T-helper 1 cell (primary cell): ENCODE measurements around the gene CADPS.

Experiments used
- DNase-seq, 5 donors: peaks; one replicate each; pipeline ENCODE4 v3.0.0-alpha.2; 2012 to 2020

The CADPS gene

GRCh38 chr3:62873451-62873760 lies 1.8 kb downstream of the CADPS start:
- no peak for DNase-seq

- DNase-seq, result no peak
Measured at GRCh38 chr3:62872318-62872717, 2.9 kb downstream of the CADPS start.

- DNase-seq, result no peak
Measured at GRCh38 chr3:62870321-62870720, 4.9 kb downstream of the CADPS start.

- DNase-seq, result no peak
Measured at GRCh38 chr3:62863648-62864047, 11.6 kb downstream of the CADPS start.

GRCh38 chr3:62859203-62859791 lies 15.9 kb downstream of the CADPS start:
- no peak for DNase-seq

GRCh38 chr3:62845996-62846395 lies 29.2 kb downstream of the CADPS start:
- DNase-seq, result no peak

- no peak for DNase-seq
Measured at GRCh38 chr3:62843508-62843907, 31.7 kb downstream of the CADPS start.

- no peak for DNase-seq
Measured at GRCh38 chr3:62839748-62840147, 35.5 kb downstream of the CADPS start.

- DNase-seq, result no peak
Measured at GRCh38 chr3:62837145-62837787, 38.0 kb downstream of the CADPS start.

GRCh38 chr3:62835554-62836236 lies 39.5 kb downstream of the CADPS start:
- no peak for DNase-seq

- DNase-seq, result no peak
Measured at GRCh38 chr3:62833538-62833937, 41.7 kb downstream of the CADPS start.

GRCh38 chr3:62832553-62832952 lies 42.7 kb downstream of the CADPS start:
- DNase-seq, result no peak

GRCh38 chr3:62830727-62831322 lies 44.4 kb downstream of the CADPS start:
- DNase-seq, result no peak

- no peak for DNase-seq
Measured at GRCh38 chr3:62827550-62827949, 47.7 kb downstream of the CADPS start.

GRCh38 chr3:62824965-62825592 lies 50.1 kb downstream of the CADPS start:
- DNase-seq, result no peak

- DNase-seq, result no peak
Measured at GRCh38 chr3:62823461-62824050, 51.7 kb downstream of the CADPS start.

- no peak for DNase-seq
Measured at GRCh38 chr3:62822905-62823304, 52.3 kb downstream of the CADPS start.

GRCh38 chr3:62818347-62818746 lies 56.9 kb downstream of the CADPS start:
- DNase-seq, result no peak

GRCh38 chr3:62817678-62818077 lies 57.5 kb downstream of the CADPS start:
- no peak for DNase-seq

- DNase-seq, result no peak
Measured at GRCh38 chr3:62815981-62816380, 59.2 kb downstream of the CADPS start.

GRCh38 chr3:62812631-62813030 lies 62.6 kb downstream of the CADPS start:
- DNase-seq, result no peak

- no peak for DNase-seq
Measured at GRCh38 chr3:62811119-62811518, 64.1 kb downstream of the CADPS start.

- DNase-seq, result no peak
Measured at GRCh38 chr3:62809369-62809768, 65.8 kb downstream of the CADPS start.
